D721Med (cell line): ENCODE data around the gene TAF15.

Experiments used
- DNase-seq: peaks from one replicate; pipeline ENCODE4 v3.0.0; 2011; ENCODE audit warnings: low spot score; ENCODE audit not compliant: insufficient read length
- FAIRE-seq: peaks from 2 replicates; lab custom pipeline; 2011; peaks lifted over from hg19 to GRCh38; lab: Jason Lieb, UNC
- CTCF ChIP-seq: IDR thresholded peaks from 2 replicates; pipeline ENCODE4 v1.5.1; 2012; ENCODE audit warnings: mild to moderate bottlenecking, control low read depth; ENCODE audit not compliant: insufficient read depth; ENCODE audit errors: missing control alignments

The TAF15 gene

GRCh38 chr17:35765756-35766488, 43.4 kb upstream of the TAF15 start:
- DNase-seq (no peak), FAIRE-seq (no peak)
- TF ChIP-seq CTCF = no peak

- no peak for TF ChIP-seq CTCF
- DNase-seq (no peak), FAIRE-seq (no peak)
These were observed 42.8 kb upstream of the TAF15 start for GRCh38 chr17:35766489-35766877.

- FAIRE-seq = no peak
- peak; percentile 46 for TF ChIP-seq CTCF
- DNase-seq = no peak
These were observed 42.3 kb upstream of the TAF15 start for GRCh38 chr17:35766903-35767510.

- no peak for TF ChIP-seq CTCF
These were observed 40.5 kb upstream of the TAF15 start for GRCh38 chr17:35768797-35769196.

GRCh38 chr17:35769895-35770486, 39.3 kb upstream of the TAF15 start:
- FAIRE-seq (no peak), DNase-seq (no peak)
- peak; percentile 5 for TF ChIP-seq CTCF

More at GRCh38 chr17:35768797-35769196, 40.5 kb upstream of the TAF15 start:
- FAIRE-seq = no peak
- DNase-seq = no peak

- FAIRE-seq (no peak), DNase-seq (no peak)
- no peak for TF ChIP-seq CTCF
These were observed 36.2 kb upstream of the TAF15 start for GRCh38 chr17:35773129-35773528.
